ENCODE measurements around the gene PRUNE1. TPM values are rescaled to one million over a fixed set of nuclear protein-coding genes. Genes with fewer than 3 reads are reported as not detected.
A peak's percentile ranks its signal among the peaks of the same experiment; 100 is the strongest.

The PRUNE1 gene
- total RNA-seq, 2 experiments from 2014 or later: 12.4 to 15.7 TPM

DNA sequence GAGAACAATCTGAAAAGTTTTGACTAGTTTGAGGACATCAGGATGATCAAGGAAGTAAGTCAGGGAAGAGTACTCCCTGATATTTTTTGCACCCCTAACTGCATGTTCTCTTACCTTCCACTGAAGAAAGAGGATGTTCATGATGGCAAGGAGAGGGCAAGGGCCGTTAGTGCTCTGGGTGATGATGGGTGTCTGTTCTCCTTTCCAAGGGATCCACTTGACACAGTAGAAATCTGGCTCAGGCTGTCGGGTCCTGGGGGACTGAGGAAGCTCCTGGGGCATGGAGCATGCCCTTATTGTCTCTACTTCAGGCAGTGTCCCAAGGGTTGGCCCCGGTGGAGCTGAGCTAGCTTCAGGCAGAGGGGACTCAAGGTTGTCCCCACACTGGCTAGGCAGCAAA is 6.2 kb upstream of the PRUNE1 start:
- no peak overlapping the region for H3K4me3 Mint-ChIP-seq
- ATAC-seq (no peak), DNase-seq (no peak)
- TF ChIP-seq, protein P1, sequence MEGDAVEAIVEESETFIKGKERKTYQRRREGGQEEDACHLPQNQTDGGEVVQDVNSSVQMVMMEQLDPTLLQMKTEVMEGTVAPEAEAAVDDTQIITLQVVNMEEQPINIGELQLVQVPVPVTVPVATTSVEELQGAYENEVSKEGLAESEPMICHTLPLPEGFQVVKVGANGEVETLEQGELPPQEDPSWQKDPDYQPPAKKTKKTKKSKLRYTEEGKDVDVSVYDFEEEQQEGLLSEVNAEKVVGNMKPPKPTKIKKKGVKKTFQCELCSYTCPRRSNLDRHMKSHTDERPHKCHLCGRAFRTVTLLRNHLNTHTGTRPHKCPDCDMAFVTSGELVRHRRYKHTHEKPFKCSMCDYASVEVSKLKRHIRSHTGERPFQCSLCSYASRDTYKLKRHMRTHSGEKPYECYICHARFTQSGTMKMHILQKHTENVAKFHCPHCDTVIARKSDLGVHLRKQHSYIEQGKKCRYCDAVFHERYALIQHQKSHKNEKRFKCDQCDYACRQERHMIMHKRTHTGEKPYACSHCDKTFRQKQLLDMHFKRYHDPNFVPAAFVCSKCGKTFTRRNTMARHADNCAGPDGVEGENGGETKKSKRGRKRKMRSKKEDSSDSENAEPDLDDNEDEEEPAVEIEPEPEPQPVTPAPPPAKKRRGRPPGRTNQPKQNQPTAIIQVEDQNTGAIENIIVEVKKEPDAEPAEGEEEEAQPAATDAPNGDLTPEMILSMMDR (IDR thresholded peaks at IDR 0.05): no peak
- no peaks in the 10 kb centered on the region for H3K27me3 Mint-ChIP-seq
- CTCF ChIA-PET: interaction anchor here (1.1 to 2.4 kb wide), 7 partner anchors 10 to 98 kb away, joined by 3 to 13 read pairs (median 5); partner anchors contain the start of gene C1orf56
- no peaks in the 10 kb centered on the region for H3K9me3 Mint-ChIP-seq
- peaks cover 2% of the 10 kb centered on the region for H3K36me3 Mint-ChIP-seq (ENCODE audit: low read depth)
- peaks cover 61% of the 10 kb centered on the region for H3K4me1 Mint-ChIP-seq (ENCODE audit: low read depth)
- intact Hi-C loops (cut with micrococcal nuclease): no loop called here
- no peak overlapping the region for H3K27ac Mint-ChIP-seq
- POLR2A ChIA-PET: interaction anchor here (1.0 to 1.6 kb wide), 6 partner anchors 9 to 426 kb away, joined by 3 to 5 read pairs (median 3); no protein-coding TSS in a partner anchor

GRCh38 chr1:151002611-151003010 is 5.6 kb upstream of the PRUNE1 start:
- TF ChIP-seq, protein P1 (IDR thresholded peaks at IDR 0.05): no peak

DNA sequence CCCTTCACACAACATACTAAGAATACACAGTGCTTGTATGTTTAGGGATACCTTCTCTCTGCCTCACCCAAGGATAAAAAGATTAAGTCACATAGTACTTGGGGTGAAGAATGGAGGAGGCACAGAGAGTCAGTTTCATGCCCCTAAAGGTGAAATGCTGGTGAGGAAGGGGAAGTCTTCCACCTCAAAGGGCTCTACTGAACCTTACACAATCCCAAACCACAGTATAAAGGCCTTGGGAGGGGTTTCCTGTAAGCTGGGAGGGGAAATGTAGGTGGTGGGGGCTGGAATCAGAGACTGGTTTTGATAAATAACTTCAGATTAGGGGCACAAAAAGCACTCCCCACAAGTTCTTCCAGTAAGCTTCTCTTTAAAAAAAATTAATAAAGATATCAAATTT is 5.1 kb upstream of the PRUNE1 start:
- H3K4me1 Mint-ChIP-seq (ENCODE audit: low read depth): peaks cover 72% of the 10 kb centered on the region
- H3K27me3 Mint-ChIP-seq: no peaks in the 10 kb centered on the region
- H3K4me3 Mint-ChIP-seq: peak overlapping the region; percentile 12
- H3K36me3 Mint-ChIP-seq (ENCODE audit: low read depth): peaks cover 2% of the 10 kb centered on the region
- DNase-seq (no peak), ATAC-seq (no peak)
- H3K27ac Mint-ChIP-seq: peak overlapping the region; percentile 42
- ChIA-PET POLR2A (no interaction called here), CTCF (interaction anchor here (1.2 to 5.4 kb wide), 3 partner anchors 7 to 24 kb away, joined by 3 to 78 read pairs (median 7); no protein-coding TSS in a partner anchor)
- intact Hi-C loops (cut with micrococcal nuclease): no loop called here
- TF ChIP-seq, protein P1 (IDR thresholded peaks at IDR 0.05): no peak
- no peaks in the 10 kb centered on the region for H3K9me3 Mint-ChIP-seq

More at GRCh38 chr1:151002611-151003010, 5.6 kb upstream of the PRUNE1 start:
- H3K4me1 Mint-ChIP-seq (ENCODE audit: low read depth): peaks cover 66% of the 10 kb centered on the region
- no peak overlapping the region for H3K4me3 Mint-ChIP-seq
- no peaks in the 10 kb centered on the region for H3K27me3 Mint-ChIP-seq
- H3K36me3 Mint-ChIP-seq (ENCODE audit: low read depth): peaks cover 2% of the 10 kb centered on the region
- DNase-seq: no peak
- ATAC-seq: no peak
- peak overlapping the region; percentile 54 for H3K27ac Mint-ChIP-seq
- intact Hi-C loops (cut with micrococcal nuclease): no loop called here
- H3K9me3 Mint-ChIP-seq: no peaks in the 10 kb centered on the region
- ChIA-PET CTCF (interaction anchor here (1.7 to 5.4 kb wide), 3 partner anchors 7 to 23 kb away, joined by 7 to 78 read pairs (median 13); no protein-coding TSS in a partner anchor), POLR2A (interaction anchor here (1.3 kb wide), 1 partner anchor 426 kb away, joined by 3 read pairs; no protein-coding TSS in a partner anchor)

- POLR2A ChIA-PET: interaction anchor here (0.6 to 2.0 kb wide), 14 partner anchors 9 to 739 kb away, joined by 3 to 12 read pairs (median 3); partner anchors contain the start of gene ANXA9
- Mint-ChIP-seq H3K36me3 (ENCODE audit: low read depth) (peaks cover 5% of the 10 kb centered on the region), H3K27ac (peak overlapping the region; percentile 98), H3K27me3 (no peaks in the 10 kb centered on the region), H3K4me3 (peak overlapping the region; percentile 98), H3K4me1 (ENCODE audit: low read depth) (peaks cover 76% of the 10 kb centered on the region), H3K9me3 (no peaks in the 10 kb centered on the region)
- ATAC-seq: no peak
- no peak for DNase-seq
- intact Hi-C loops (cut with micrococcal nuclease): loop anchor here (5.0 kb wide), 1 partner anchor 151 kb away; the partner anchor contains the start of gene TNFAIP8L2
- TF ChIP-seq, protein P1 (IDR thresholded peaks at IDR 0.05): no peak
- CTCF ChIA-PET: interaction anchor here (0.8 to 5.4 kb wide), 21 partner anchors 10 to 446 kb away, joined by 3 to 78 read pairs (median 4); partner anchors contain the start of genes GABPB2, MLLT11 and TNFAIP8L2
Observed at GRCh38 chr1:151005729-151006319, 2.4 kb upstream of the PRUNE1 start.

Measured in activated CD8-positive, alpha-beta T cell treated with anti-CD3 and anti-CD28 coated beads for 36 hours (primary cell).